HEK293 (cell line): ENCODE measurements around the gene OR7G2.

Experiments used
- BCL11A ChIP-seq: fragments of 450-650 bp; formaldehyde crosslinking; IDR thresholded peaks from 2 replicates; pipeline ENCODE4 v1.5.1; 2016; ENCODE audit warnings: low read depth, missing biosample characterization, missing genetic modification characterization
- CTCF ChIP-seq: fragments of 450-650 bp; formaldehyde crosslinking; IDR thresholded peaks from 2 replicates; pipeline ENCODE4 v1.5.1; 2016; ENCODE audit warnings: missing biosample characterization, missing genetic modification characterization
- SP3 ChIP-seq: fragments of 450-650 bp; formaldehyde crosslinking; IDR thresholded peaks from 2 replicates; pipeline ENCODE4 v1.5.1; 2016; ENCODE audit warnings: missing biosample characterization, missing genetic modification characterization
- TCF7L2 ChIP-seq: IDR thresholded peaks from 2 replicates; pipeline ENCODE4 v1.6.1; 2011; ENCODE audit warnings: low read depth, mild to moderate bottlenecking, inconsistent platforms, low read length, moderate library complexity, borderline replicate concordance
- ZBTB48 ChIP-seq: fragments of 450-650 bp; formaldehyde crosslinking; IDR thresholded peaks from 2 replicates; pipeline ENCODE4 v1.5.1; 2016; ENCODE audit warnings: missing biosample characterization, missing genetic modification characterization
- ZBTB6 ChIP-seq: fragments of 450-650 bp; formaldehyde crosslinking; IDR thresholded peaks from 2 replicates; pipeline ENCODE4 v1.5.1; 2017; ENCODE audit warnings: missing biosample characterization, missing genetic modification characterization
- ZEB2 ChIP-seq: fragments of 450-650 bp; formaldehyde crosslinking; IDR thresholded peaks from 2 replicates; pipeline ENCODE4 v1.5.1; 2016; ENCODE audit warnings: missing biosample characterization, missing genetic modification characterization
- ZNF121 ChIP-seq: fragments of 450-650 bp; formaldehyde crosslinking; IDR thresholded peaks from 2 replicates; pipeline ENCODE4 v1.5.1; 2016; ENCODE audit warnings: missing biosample characterization, missing genetic modification characterization
- ZNF132 ChIP-seq: fragments of 450-650 bp; formaldehyde crosslinking; IDR thresholded peaks from 2 replicates; pipeline ENCODE4 v1.5.1; 2017; ENCODE audit warnings: missing biosample characterization, missing genetic modification characterization, borderline replicate concordance
- ZNF184 ChIP-seq: fragments of 450-650 bp; IDR thresholded peaks from 2 replicates; pipeline ENCODE4 v1.5.1; 2018; ENCODE audit warnings: missing biosample characterization, mild to moderate bottlenecking, missing genetic modification characterization
- ZNF274 ChIP-seq, 2 experiments: fragments of 200-500 bp in 1 of 2; fragments of 450-650 bp in 1 of 2; sonication (Bioruptor generic) in 1 of 2; formaldehyde crosslinking in 1 of 2; IDR thresholded peaks; 2 replicates each; pipeline versions ENCODE4 v1.5.1 to v1.6.1; 2014 to 2016; ENCODE audit warnings: borderline replicate concordance in 1 of 2, inconsistent platforms in 1 of 2, low read length in 1 of 2, missing biosample characterization in 1 of 2, missing genetic modification characterization in 1 of 2
- ZNF302 ChIP-seq: fragments of 450-650 bp; formaldehyde crosslinking; IDR thresholded peaks from 2 replicates; pipeline ENCODE4 v1.5.1; 2016; ENCODE audit warnings: missing biosample characterization, missing genetic modification characterization, low read depth
- ZNF335 ChIP-seq: fragments of 450-650 bp; formaldehyde crosslinking; conservative IDR thresholded peaks from 2 replicates; pipeline ENCODE4 v1.5.1; 2016; ENCODE audit warnings: missing biosample characterization, missing genetic modification characterization
- ZNF341 ChIP-seq: fragments of 450-650 bp; formaldehyde crosslinking; IDR thresholded peaks from 2 replicates; pipeline ENCODE4; 2016; ENCODE audit warnings: low read depth, missing biosample characterization, missing genetic modification characterization
- ZNF433 ChIP-seq: fragments of 450-650 bp; formaldehyde crosslinking; IDR thresholded peaks from 2 replicates; pipeline ENCODE4 v1.5.1; 2016; ENCODE audit warnings: missing biosample characterization, missing genetic modification characterization, low read depth
- ZNF518A ChIP-seq: fragments of 450-650 bp; formaldehyde crosslinking; conservative IDR thresholded peaks from 2 replicates; pipeline ENCODE4 v1.5.1; 2016; ENCODE audit warnings: low read depth, missing biosample characterization, missing genetic modification characterization
- ZNF549 ChIP-seq: fragments of 450-650 bp; IDR thresholded peaks from 2 replicates; pipeline ENCODE4 v1.5.1; 2018; ENCODE audit warnings: missing biosample characterization, missing genetic modification characterization, mild to moderate bottlenecking, inconsistent platforms, moderate library complexity
- ZNF600 ChIP-seq: fragments of 450-650 bp; formaldehyde crosslinking; IDR thresholded peaks from 2 replicates; pipeline ENCODE4 v1.5.1; 2016; ENCODE audit warnings: missing biosample characterization, missing genetic modification characterization
- ZNF658 ChIP-seq: fragments of 450-650 bp; formaldehyde crosslinking; IDR thresholded peaks from 2 replicates; pipeline ENCODE4; 2016; ENCODE audit warnings: missing biosample characterization, missing genetic modification characterization
- ZNF791 ChIP-seq: fragments of 450-650 bp; formaldehyde crosslinking; IDR thresholded peaks from 2 replicates; pipeline ENCODE4 v1.5.1; 2016; ENCODE audit warnings: missing biosample characterization, missing genetic modification characterization
- TF ChIP-seq, protein P1 (sequence below): fragments of 450-650 bp; formaldehyde crosslinking; IDR thresholded peaks from 2 replicates; pipeline ENCODE4 v1.5.1; 2017; ENCODE audit warnings: missing biosample characterization, missing genetic modification characterization
- TF ChIP-seq, protein P2 (sequence below): fragments of 450-650 bp; formaldehyde crosslinking; IDR thresholded peaks from 2 replicates; pipeline ENCODE4 v1.5.1; 2016; ENCODE audit warnings: missing biosample characterization, missing genetic modification characterization
- TF ChIP-seq, protein P3 (sequence below): fragments of 450-650 bp; formaldehyde crosslinking; IDR thresholded peaks from 2 replicates; pipeline ENCODE4 v1.5.1; 2016; ENCODE audit warnings: missing biosample characterization, missing genetic modification characterization
- TF ChIP-seq, protein P4 (sequence below): fragments of 450-650 bp; formaldehyde crosslinking; IDR thresholded peaks from 2 replicates; pipeline ENCODE4 v1.5.1; 2016; ENCODE audit warnings: missing biosample characterization, missing genetic modification characterization

The OR7G2 gene

GRCh38 chr19:9075064-9075949 is 32.0 kb downstream of the OR7G2 start (continued):
- TF ChIP-seq, protein P1, sequence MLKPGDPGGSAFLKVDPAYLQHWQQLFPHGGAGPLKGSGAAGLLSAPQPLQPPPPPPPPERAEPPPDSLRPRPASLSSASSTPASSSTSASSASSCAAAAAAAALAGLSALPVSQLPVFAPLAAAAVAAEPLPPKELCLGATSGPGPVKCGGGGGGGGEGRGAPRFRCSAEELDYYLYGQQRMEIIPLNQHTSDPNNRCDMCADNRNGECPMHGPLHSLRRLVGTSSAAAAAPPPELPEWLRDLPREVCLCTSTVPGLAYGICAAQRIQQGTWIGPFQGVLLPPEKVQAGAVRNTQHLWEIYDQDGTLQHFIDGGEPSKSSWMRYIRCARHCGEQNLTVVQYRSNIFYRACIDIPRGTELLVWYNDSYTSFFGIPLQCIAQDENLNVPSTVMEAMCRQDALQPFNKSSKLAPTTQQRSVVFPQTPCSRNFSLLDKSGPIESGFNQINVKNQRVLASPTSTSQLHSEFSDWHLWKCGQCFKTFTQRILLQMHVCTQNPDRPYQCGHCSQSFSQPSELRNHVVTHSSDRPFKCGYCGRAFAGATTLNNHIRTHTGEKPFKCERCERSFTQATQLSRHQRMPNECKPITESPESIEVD (tag by site-specific recombination) = no peak
- 0 out of 2 replicates have a peak, but pooled peaks have one; percentile 11 for TF ChIP-seq ZNF184 (tag by site-specific recombination)
- TF ChIP-seq ZNF121 (tag by site-specific recombination) = no peak
- no peak for TF ChIP-seq ZNF335 (tag by site-specific recombination)
- TF ChIP-seq, protein P2, sequence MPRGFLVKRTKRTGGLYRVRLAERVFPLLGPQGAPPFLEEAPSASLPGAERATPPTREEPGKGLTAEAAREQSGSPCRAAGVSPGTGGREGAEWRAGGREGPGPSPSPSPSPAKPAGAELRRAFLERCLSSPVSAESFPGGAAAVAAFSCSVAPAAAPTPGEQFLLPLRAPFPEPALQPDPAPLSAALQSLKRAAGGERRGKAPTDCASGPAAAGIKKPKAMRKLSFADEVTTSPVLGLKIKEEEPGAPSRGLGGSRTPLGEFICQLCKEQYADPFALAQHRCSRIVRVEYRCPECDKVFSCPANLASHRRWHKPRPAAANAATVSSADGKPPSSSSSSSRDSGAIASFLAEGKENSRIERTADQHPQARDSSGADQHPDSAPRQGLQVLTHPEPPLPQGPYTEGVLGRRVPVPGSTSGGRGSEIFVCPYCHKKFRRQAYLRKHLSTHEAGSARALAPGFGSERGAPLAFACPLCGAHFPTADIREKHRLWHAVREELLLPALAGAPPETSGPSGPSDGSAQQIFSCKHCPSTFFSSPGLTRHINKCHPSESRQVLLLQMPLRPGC = peak; percentile 67
- peak; percentile 40; the same call in 1 of the 2 replicates for TF ChIP-seq ZBTB48 (tag by site-specific recombination)
- no peak for TF ChIP-seq ZNF433 (tag by site-specific recombination)
- TF ChIP-seq ZBTB6 (tag by site-specific recombination) = no peak
- TF ChIP-seq ZNF518A (tag by site-specific recombination) = no peak
- no peak for TF ChIP-seq ZNF549 (tag by site-specific recombination)
- peak; percentile 84 for TF ChIP-seq ZNF600 (tag by site-specific recombination)
- no peak for TF ChIP-seq SP3
- TF ChIP-seq, protein P3, sequence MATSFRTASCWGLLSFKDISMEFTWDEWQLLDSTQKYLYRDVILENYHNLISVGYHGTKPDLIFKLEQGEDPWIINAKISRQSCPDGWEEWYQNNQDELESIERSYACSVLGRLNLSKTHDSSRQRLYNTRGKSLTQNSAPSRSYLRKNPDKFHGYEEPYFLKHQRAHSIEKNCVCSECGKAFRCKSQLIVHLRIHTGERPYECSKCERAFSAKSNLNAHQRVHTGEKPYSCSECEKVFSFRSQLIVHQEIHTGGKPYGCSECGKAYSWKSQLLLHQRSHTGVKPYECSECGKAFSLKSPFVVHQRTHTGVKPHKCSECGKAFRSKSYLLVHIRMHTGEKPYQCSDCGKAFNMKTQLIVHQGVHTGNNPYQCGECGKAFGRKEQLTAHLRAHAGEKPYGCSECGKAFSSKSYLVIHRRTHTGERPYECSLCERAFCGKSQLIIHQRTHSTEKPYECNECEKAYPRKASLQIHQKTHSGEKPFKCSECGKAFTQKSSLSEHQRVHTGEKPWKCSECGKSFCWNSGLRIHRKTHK (tag by site-specific recombination) = no peak
- no peak for TF ChIP-seq ZNF132 (tag by site-specific recombination)
- TF ChIP-seq BCL11A (tag by site-specific recombination) = no peak
- no peak for TF ChIP-seq ZNF791
- TF ChIP-seq ZNF341 (tag by site-specific recombination) = peak; percentile 87
- TF ChIP-seq TCF7L2 = peak; percentile 60
- TF ChIP-seq ZEB2 = peak; percentile 90
- no peak for TF ChIP-seq ZNF274 (IDR thresholded peaks at IDR 0.05; ENCODE audit: low read length)
- TF ChIP-seq ZNF274 (tag by site-specific recombination; IDR thresholded peaks at IDR 0.05; ENCODE audit: borderline replicate concordance) = no peak
- no peak for TF ChIP-seq CTCF (tag by site-specific recombination)
- TF ChIP-seq ZNF658 = no peak
- TF ChIP-seq ZNF302 (tag by site-specific recombination) = no peak
- TF ChIP-seq, protein P4, sequence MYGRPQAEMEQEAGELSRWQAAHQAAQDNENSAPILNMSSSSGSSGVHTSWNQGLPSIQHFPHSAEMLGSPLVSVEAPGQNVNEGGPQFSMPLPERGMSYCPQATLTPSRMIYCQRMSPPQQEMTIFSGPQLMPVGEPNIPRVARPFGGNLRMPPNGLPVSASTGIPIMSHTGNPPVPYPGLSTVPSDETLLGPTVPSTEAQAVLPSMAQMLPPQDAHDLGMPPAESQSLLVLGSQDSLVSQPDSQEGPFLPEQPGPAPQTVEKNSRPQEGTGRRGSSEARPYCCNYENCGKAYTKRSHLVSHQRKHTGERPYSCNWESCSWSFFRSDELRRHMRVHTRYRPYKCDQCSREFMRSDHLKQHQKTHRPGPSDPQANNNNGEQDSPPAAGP (tag by site-specific recombination) = peak; percentile 59; the same call in 1 of the 2 replicates
